Mammary epithelial cell (primary cell): ENCODE results near the gene ADARB2.

Experiments
- CTCF ChIP-seq, 2 donors: IDR thresholded peaks in 1 of 2; conservative IDR thresholded peaks in 1 of 2; 2 replicates each; pipeline ENCODE4 v1.5.1; 2011 to 2012; ENCODE audit warnings: inconsistent platforms in 2 of 2, low read length in 2 of 2, mild to moderate bottlenecking in 2 of 2, control low read depth in 1 of 2, low read depth in 1 of 2; ENCODE audit not compliant: insufficient read depth in 1 of 2; ENCODE audit errors: extremely low read depth in 1 of 2
- EZH2 ChIP-seq: IDR thresholded peaks from 2 replicates; pipeline ENCODE4 v1.6.1; 2012; ENCODE audit warnings: low read length, inconsistent platforms, borderline replicate concordance

DNA sequence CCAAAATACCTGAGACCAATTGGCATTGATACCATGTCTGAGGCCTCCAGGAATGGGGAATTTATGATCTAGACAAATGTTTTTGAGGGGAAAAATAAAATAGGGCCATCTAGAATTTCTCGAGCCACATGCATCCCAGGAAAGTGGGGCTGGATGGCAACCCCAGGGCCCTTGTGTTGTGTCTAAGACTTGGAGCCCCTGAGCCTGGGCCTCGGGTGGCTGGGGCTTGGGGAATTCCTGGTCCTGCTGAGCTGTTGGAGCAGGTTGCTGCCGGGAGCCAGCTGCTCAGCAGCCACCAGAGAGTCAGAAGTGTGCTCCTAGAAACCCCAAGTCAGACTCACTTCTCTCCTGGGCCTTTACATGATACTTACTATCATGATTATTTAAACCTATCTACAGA is 508.2 kb downstream of the ADARB2 start:
- TF ChIP-seq CTCF (conservative IDR thresholded peaks at IDR 0.05 in 1 of 2, IDR thresholded peaks at IDR 0.05 in 1 of 2; ENCODE audit: extremely low read depth in 1 of 2, insufficient read depth in 1 of 2, low read depth in 1 of 2, low read length in 2 of 2) (no peak), EZH2 (no peak)
